GM12892 (cell line): Measurements from ENCODE around the gene BMPR1A.

Source experiments
- POLR2A ChIP-seq: IDR thresholded peaks from 2 replicates; pipeline ENCODE4 v1.6.1; 2011; ENCODE audit warnings: low read depth, low read length, control low read depth
- POLR2AphosphoS5 ChIP-seq: IDR thresholded peaks from 2 replicates; pipeline ENCODE4 v1.6.1; 2011; ENCODE audit warnings: low read depth, low read length, control low read depth
- TAF1 ChIP-seq: IDR thresholded peaks from 2 replicates; pipeline ENCODE4 v1.6.1; 2011; ENCODE audit warnings: low read depth, mild to moderate bottlenecking, control low read depth, low read length, borderline replicate concordance

DNA sequence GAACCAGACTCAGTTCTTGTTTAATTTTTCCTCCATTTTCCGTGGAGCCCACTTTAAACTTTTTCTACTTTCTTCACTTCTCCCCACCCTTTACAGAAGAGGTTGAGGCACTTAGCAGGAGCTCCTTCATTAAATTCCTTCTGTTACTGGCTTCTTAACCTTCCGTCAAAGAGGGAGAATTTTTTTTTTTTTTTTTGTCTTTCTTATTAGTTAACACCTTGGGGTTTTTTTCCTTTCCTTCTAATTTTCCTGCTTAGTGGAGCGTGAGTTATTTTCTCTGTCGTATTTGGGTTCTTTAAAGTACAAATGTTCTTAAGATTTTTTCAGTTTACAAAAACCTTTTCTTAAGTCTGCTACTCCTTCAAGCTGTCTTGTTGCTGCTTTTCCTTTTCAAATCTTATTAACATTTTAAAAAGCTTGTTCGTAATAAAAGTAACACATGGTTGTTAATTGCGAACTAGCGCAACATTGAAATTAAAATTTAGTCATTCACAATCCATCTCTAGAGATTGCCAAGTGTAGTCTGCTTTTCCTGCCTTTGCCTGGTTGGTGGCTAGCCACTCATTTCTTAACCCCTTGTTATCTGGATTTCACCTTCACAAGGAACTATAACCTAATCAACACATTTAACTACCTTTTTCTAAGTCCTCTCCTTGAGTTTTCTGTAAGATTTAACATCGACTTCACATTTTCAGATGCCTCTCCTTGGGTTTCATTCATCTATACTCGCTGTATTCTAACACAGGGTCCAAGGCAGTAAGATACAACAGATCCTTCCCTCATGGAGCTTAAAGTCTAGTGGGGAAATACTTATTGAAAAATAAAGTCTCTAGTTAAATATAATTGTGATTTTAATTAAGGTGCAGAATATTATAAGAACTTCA is 2.0 kb downstream of the BMPR1A start:
- TF ChIP-seq POLR2AphosphoS5 = no peak
- TF ChIP-seq POLR2A = no peak
- TF ChIP-seq TAF1 = no peak
